Measurements from ENCODE around the gene MAN1A1. TPM values are rescaled to one million over a fixed set of nuclear protein-coding genes. Genes with fewer than 3 reads are reported as not detected.

Gene MAN1A1
- polyA plus RNA-seq, 10 donors: 27.9 to 44.8 (median 37.2) TPM

DNA sequence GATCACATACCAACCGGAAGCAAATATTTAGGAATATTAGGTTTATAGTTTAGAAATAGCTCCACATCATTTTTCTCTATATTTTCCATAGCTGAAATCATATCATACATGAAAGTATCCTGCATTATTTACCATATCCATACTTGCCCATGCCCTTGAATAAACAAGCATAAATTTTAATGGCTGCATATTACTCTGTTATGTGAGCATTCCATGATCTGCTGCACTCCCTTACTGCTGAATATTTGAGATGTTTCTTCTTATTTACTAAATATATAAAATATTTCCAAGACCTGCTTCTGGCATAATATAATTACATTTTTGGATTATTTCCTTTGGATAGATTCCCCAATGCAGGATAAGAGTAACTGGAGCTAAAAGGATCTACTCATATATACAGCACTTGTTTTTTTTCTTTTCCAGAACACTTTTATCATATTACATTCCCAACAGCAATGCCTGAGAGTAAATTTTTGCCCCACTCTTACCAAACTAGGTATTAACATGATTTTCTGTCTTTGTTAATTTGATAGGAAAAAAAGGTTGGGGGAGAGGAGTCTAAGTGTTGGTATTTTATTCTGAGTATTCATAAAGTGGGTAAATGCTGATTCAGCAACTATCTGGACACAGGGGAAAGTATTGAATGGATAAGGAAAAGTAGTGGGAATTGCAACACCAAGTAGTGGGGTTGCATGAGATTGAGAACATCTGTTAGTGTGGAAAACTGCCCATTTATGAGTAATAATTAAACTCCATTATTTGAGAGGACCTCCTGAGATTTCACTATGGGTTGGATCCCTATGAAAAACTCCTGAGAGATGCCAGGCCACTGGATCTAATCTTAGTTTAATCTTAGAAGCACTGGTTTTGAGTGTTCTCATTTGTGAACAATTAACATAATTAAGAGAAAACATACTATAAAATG, 76.0 kb downstream of the MAN1A1 start:
- DNase-seq: peak; percentile 39 to 64 (median 52)

DNA sequence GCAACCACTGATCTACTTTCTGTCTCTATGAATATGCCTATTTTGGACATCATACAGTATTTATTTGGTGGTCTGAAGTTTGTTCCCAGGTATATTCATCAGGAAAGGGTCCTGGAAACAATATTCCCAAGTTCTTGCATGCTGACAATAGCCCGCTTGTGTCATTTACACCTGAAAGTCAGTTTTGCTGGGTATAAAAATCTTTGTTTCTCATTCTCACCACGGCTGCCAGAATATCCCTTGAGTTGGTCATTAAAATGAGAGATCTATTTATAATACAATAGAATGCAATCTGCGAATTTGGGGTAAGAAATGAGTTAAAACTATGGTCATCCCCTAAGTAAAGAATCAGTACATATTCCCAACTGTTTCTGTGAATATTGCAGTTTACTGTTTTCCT, 79.0 kb downstream of the MAN1A1 start:
- no peak for DNase-seq

DNA sequence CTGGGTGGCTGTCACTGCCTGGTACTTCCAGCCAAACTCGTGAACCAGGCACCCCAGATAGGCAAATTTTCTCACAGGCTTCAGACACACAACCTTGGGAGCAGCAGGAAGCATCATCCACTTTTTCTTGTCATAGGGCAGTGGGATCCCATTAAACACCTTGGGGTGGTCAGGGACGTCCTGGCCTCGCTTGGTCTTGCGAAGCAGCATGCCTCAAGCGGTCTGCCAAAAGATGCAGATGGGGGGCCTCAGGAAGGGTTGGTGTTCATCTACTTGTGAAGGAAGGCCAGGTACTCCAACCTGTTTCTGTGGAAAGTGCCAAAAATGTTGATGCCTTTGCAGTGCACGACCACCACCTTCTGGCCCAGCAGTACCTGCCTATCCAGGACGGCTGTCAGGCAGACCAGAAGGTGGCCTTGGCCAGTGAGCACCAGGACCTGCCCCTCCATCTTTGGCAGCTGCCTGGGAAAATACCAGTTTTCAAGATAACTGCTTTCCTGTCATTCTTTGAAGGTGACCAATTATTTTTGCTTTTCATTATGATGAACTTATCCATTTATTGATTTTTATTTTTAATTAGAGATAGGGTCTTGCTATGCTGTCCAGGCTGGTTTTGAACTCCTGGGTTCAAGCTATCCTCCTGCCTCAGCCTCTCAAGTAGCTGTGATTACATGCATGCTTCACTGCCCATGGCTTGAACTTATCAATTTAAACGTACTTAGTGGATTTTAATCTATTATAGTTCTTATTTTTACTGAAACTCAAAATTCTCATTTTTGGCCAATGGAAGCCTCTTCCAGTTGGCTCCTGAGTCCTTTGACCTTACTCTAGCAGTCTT, 80.1 kb downstream of the MAN1A1 start:
- DNase-seq: no peak

DNA sequence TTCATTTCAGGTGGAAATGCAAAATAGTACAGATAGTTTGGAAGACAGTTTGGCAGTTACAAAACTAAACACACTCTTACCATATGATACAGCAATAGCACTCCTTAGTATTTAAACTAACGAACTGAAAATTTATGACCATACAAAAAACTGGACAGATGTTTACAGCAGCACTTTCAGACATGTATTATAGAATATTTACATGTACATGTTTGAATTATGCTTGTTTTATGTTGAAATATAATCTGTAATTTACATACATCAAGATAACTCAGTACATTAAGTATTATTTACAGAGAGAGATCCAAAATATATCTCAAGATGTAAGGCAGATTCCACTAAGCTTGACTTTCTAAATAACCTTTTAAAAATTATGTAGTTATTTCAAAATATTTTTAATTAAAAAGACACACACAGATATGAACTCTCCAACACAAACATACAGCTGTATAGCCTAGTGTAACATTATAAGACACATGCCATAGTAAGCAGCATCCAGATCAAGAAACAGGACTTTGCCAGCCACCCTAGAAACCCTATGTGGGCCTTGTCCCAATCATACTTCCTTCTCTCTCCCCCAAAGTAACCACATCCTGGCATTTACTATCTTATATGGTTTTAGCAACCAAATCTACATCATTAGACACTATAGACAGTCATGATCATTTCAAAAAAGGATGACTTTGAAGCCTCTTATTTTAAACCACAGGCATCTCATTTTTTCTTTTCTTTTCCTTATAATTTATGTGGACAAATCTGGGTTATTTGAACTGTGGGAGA, 82.2 kb downstream of the MAN1A1 start:
- DNase-seq: no peak

DNA sequence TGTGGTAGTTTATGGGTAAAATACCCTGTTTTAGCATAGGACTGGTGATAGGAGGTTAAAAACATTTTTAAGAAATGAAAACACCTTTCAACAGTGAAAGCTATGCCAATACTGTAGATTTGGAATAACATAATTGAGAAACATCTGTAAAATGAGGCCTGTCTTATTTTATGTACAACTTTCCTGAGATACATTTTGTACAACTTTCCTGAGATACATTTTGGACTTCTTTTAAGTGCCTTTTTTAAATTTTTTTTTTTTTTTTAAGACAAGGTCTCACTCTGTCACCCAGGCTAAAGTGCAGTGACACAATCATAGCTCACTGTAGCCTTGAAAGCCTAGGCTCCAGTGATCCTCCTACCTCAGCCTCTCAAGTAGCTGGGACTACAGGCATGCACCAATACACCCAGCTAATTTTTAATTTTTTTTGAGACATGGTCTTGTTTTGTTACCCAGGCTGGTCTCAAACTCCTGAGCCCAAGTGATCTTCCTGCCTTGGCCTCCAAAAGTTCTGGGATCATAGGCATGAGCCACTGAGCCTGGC, 84.6 kb downstream of the MAN1A1 start:
- DNase-seq: no peak

DNA sequence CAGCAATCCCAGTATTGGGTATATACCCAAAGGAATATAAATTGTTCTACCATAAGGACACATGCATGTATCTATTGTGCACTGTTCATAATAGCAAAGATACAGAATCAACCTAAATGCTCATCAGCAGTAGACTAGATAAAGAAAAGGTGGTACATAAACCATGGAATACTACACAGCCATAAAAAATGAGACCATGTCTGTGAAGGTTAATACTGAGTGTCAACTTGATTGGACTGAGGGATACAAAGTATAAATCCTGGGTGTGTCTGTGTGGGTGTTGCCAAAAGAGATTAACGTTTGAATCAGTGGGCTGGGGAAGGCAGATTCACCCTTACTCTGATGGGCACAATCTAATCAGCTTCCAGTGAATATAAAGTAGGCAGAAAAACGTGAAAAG, 86.9 kb downstream of the MAN1A1 start:
- no peak for DNase-seq

DNA sequence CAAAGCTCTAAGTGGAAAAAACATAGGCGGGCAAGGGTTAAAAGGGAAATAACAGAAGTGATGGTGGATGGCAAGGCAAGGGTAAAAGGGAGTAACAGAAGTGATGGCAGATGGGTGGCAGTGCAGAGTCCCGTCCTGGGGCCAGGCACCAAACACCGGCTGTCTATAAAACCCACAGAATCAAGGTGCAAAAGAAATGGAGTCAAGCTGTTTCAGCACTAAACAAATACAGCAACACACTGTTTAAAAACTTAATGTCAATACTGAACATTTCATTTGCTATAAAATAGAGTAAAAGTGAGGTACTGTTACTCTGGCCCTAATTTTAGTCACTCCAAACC, 87.6 kb downstream of the MAN1A1 start:
- DNase-seq: no peak

DNA sequence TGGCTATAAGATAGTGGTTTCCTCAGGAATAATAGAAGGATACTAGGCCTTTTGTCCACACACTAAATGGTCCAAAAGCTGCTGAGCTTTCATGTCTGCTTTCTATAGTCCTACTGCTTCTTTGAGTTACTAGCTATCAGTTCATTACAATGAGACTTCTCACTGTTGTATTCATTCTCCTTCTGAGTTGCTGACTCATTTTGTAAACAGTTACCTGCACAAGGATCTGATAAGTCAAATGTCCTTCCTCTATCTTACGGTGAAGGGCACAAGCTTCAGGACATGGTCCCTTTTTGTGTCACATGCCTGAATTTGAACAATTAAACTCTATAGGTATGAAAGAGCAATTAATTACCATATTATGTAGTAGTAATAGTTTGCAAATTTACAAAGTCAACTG, 90.5 kb downstream of the MAN1A1 start:
- no peak for DNase-seq

DNA sequence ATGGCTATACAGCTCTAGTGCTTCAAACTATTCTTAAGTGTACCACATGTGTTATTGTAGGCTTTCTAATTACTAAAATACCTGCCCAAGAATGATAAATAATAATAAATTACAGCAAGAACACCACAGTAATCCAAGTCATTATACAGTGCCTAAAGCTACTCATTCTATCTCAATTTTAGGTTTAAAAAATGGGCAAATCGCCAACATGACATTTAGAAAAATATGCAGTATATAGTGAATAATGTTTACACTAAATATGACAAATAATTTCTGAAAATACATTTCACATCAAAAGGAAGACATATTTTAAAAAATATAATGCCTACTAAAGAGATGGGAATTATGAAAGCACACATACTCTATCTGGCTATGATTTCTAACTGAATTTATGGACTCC, 91.8 kb downstream of the MAN1A1 start:
- no peak for DNase-seq

DNA sequence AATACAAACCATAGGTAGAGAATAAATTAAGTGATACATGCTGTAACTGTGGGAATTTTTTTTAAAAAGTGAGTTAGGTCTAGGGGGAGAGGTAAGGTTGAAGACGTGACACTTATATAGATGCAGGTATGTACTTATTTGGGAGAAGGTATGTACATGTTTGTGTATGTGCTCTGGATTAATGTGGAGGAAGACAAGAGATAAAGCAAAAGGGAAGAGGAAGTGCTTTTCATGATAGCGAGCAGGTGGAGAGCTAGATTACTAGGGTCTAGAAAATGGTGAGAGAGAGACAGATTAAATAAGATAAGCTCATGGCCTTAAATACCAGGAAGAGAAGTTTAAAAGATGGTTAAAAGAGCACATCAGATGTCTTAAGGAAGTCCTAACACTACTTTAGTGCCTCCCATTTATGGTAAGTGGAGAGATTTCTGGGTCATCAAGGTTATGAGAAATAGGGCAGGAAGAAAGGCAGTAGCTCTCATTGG, 92.5 kb downstream of the MAN1A1 start:
- DNase-seq: no peak

DNA sequence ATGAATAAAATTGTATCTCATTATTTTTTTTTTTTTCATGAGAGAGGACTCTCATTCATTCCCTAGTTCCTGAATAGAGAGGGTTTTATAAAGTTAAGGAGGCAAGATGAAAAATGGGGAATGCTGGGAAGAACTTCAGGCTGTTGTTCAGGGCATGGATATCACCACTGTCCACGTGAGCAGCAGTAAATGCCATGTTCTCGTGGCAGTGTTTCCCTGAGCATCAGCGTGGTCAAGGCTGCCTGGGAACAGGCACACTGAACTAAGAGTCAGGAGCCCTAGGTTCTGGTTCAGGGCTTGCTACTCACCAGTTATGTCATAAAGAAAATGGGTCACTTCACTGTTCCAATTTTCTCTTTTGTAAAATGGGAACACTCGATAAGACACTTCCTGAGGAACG, 93.2 kb downstream of the MAN1A1 start:
- DNase-seq: no peak

DNA sequence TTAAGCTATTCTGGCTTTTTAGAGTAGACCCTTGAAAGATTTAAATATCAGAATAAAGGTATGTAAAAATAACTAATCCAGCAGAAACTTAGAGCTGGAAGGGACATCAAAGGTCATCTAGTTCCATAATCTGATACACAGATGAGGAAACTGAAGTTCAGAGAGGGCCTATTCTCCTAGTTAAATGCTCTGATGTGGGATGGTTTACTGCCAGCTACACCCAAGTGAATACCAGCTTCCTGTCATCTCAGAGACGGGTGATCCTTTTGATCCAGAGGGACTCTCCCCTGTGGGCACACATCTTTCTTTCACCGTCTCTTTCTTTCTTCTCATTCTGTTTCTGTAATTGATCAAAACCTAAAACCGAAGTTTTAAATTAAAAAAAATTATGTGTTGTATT, 94.1 kb downstream of the MAN1A1 start:
- DNase-seq: no peak

DNA sequence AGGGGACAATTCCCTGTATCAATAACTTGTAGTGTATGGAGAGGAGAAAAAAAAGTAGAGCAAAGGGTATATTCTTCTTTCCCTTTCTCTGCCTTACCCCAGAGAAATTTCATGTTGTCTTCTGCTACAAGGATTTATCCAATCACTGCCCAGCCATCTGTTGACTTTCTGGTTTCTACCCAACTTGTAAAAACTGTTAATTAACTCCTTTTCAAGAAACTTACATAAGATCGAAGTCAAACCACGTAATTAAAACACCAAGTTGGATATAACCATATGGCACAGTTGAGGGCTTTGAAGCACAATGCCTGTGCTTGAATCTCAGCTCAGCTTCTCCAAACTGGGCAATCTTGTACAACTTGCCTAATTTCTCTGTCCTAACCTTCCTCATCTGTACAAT, 99.5 kb downstream of the MAN1A1 start:
- DNase-seq: no peak

DNA sequence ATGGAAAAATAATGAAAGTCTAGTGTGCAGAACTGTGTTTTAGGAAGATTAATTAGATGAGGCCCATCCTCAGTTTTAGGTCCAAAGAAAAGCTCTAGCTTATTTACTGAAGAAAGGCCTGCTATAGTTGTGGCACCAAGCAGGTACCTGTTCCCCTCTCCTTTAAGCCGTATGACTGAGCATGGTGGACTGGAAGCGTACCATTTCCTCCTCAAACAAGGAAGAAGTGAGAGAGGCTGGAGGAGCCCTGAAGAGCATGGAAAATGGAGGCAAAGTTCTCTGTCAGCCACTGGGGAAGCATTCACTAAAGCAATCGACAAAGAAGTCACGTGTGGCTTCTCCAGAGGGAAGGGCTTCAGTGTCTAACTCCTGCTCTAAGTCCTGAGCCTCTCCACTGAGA, 100.2 kb downstream of the MAN1A1 start:
- no peak for DNase-seq

DNA sequence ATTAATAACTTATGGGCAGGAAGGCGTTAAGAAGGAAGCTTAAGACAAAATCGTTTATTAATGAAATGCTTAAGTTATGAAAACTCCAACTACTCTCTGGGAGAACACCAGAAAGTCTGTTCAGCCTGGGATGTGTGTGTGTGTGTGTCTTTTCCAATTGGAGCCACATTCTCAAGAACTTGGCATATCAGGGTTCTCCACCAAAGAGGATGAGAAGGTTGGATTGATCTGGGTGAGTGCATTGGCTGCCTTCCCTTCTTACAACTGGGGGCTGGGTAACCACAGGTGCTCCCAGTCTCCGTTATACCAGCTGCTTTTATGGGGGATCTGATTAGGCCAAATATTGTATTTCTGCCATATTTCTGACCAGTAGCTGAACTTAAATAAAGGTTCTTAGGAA, 102.1 kb downstream of the MAN1A1 start:
- DNase-seq: no peak

DNA sequence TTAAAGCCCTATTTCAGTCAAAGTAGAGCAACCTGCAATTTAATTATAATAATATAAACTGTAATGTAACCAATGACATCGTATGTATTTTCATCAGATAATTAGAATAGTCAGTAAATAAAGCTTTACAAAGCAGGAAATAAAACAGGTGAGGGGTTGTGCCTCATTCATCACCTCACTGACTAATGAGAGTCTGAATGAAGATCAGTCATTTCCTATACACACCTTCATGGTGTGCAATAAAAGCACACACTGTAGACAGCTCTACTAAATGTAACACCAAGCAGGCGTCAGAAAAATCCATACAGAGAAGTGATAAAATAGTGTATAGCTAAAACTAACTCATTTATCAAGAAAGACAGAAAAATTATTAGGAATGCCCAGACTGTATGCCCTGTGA, 105.9 kb downstream of the MAN1A1 start:
- no peak for DNase-seq

DNA sequence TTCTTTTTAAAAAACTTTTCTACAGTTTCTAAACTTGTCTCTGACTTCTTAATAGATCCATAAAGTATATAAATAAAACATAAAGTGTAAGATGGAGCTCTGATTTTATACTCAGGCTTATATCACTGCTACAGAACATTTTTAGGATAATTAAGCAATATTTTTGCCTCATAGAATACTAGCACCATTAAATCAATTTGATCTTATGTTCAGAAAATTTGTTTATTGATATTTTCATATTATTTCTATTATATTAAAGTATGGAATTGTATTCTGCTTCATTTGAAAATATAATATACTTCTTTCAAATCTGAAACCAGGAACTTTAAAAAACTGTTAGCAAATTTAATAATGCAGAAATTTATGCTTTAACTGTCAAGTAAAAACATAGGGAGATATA, 106.5 kb downstream of the MAN1A1 start:
- no peak for DNase-seq

DNA sequence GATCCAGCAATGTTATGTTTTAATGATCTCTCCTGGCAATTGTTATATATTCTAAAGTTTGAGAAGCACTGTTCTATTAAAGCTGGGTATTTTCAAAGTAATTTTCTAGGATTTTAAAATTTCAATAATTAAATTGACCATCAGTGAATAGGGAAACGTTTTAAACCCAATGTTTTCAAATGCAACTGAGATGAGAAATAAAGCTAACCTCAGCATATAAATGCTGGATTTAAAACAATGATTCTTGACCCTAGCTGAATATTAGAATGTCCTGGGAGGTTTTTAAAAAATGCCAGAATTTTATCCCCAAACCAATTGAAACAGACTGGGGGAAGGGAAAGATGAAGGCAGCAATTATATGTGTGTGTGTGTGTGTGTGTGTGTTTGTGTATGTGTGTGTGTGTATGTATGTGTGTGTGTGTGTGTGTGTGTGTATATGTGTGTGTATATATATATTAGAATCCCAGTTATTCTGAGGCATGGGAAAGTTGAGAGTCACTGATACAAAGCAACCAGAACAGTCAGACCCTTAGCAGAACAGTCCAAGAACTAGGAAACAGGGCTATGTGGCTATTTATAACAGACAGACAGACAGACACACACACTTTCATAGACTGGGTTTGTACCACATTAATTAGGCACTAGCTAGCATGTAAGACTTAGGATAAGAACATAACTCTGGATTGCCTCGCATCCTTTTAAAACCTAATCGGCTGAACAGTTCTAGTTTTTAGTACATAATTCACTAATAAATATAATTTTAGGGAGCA, 107.8 kb downstream of the MAN1A1 start:
- no peak for DNase-seq

DNA sequence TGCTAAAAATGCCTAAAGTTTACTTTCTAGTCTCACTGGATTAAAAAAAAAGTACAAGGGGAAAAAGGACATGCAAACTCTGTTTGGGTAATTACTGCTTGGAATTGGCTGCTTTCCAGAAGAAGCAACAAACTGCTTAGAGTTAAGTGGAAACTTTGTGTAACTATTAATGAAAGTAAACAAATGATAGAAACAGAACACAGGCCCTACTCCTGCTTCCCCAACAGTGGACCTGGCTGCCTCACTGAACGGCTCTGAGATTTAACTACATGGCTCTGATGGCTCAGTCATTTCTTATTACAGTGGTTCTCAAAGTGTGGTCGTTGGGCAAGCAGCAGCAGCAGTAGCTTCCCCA, 108.5 kb downstream of the MAN1A1 start:
- DNase-seq: peak; percentile 35 to 75 (median 42)

DNA sequence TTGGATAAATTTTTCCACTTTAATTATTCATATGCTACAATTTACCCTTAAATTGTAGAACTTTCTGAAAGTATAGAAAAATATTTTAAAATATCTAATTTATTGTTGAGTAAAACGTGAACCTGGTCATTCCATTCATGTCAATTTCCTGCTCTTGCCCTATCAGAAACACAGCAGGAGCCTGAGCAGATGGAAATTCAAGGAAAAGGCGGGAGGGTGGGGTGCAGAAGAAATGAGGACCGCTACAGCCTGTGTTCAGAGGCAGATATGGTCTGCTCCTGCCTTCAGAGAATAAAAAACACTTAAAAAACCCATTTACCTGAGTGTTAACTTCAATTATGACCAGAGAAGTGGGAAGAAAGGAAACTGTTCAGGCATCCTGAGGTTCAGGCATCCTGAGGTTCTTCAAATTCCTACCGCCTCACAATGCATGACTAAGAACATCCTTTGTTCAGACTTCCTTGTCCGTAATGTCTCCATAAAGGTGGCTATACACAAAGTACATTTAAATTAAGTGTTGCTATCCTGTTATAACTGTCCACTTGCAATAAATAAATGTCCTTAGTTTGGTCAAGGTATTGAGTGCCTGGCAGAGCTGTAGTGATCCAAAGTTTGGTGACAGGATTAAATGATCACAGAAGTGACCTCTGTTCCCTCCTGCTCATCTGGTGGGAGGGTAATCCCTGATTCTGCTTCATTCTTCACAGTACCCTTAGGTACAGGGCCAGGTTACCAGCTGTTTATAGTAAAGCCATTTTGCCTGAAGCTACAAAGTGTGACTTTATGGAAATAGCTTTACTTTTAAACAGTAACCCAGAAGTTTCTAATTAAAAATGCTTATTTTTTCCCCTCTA, 109.1 kb downstream of the MAN1A1 start:
- DNase-seq: no peak

Measured in muscle of back (tissue), 11 donors.